HG03060 (cell line): Measurements from ENCODE around the gene YY1.
"Not testable (repeated sequence)": the region's sequence is repeated elsewhere in the genome, so short reads cannot be mapped to it uniquely, and the experiment has no call there.

Experiments
- ATAC-seq: cut with Tn5 transposase; IDR thresholded peaks from one replicate; pipeline ENCODE4 v1.9.1; 2021; ENCODE audit warnings: low read depth, moderate number of reproducible peaks; ENCODE audit not compliant: unreplicated experiment

YY1 gene

GRCh38 chr14:100213587-100213955 lies 25.4 kb upstream of the YY1 start:
- ATAC-seq = no peak

- ATAC-seq = peak; percentile 64
These were observed 24.8 kb upstream of the YY1 start for GRCh38 chr14:100213956-100214769.

- ATAC-seq = no peak
These were observed 24.2 kb upstream of the YY1 start for GRCh38 chr14:100214770-100215083.

GRCh38 chr14:100215330-100215885 lies 23.5 kb upstream of the YY1 start:
- ATAC-seq = no peak

GRCh38 chr14:100219126-100219785 lies 19.7 kb upstream of the YY1 start:
- ATAC-seq = no peak

DNA sequence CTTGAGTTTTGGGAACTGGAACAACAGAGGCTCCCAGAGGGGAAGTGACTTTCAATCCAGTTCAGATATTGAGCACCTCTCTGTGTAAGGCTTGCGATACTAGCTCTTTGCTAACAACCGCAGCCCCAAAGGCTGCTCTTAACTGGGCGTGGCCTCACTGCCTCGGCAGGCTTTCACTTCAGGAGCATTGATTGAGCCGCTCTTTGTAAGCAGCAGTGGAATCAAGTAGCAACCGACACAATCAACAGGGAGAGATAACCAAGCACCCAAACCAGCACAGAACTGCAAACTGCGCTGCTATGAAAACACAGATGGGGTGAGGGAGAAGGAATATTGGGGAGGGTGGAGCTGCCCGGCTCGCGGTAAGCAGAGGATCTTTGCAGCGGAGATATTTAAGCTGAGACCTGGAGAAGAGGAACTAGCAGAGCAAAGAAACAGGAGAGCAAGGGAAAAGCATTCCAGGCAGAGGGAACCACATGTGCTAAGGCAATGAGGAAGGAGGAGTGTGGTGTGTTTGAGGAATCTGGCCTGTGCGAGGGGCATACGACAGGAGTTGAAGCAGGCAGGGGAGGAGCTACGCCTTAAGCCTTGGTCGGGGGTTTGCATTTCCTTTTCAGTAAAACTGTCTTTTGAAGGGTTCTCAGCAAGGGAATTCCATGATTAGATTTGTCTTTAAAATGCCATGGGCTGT lies 17.3 kb upstream of the YY1 start:
- peak; percentile 76 for ATAC-seq

GRCh38 chr14:100222224-100223093 lies 16.5 kb upstream of the YY1 start:
- no peak for ATAC-seq

- no peak for ATAC-seq
These were observed 15.4 kb upstream of the YY1 start for GRCh38 chr14:100223332-100224201.

DNA sequence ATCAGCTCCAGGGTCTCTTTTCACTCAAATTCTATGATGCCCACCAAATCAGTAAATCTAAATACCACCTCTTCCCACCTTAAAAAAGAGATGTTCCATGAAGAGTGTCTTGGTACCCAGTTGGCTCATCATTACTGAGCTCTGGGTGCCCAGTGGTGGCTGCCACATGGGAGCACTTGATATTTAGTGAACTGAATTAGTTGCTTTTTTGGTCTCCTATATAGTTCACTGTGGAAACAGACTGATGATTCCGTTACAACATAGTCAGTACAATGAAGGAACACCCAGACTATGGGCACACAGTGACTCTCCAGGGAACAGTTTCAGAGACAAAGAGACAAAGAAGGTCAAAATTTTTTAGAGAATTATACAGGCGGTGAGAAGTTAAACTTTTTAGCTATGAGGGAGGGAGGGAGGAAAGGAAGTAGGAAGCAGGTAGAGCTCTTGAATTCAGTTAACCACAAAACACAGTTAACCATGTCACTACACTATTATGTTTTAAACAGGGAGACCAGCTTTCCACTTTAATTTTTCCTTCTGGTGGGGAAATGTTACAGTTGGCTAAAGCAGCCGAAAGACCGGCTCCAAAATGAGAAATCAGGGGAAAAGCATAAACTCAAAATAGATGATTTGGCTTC lies 14.6 kb upstream of the YY1 start:
- no peak for ATAC-seq

GRCh38 chr14:100225169-100225568 lies 13.8 kb upstream of the YY1 start:
- ATAC-seq = no peak

DNA sequence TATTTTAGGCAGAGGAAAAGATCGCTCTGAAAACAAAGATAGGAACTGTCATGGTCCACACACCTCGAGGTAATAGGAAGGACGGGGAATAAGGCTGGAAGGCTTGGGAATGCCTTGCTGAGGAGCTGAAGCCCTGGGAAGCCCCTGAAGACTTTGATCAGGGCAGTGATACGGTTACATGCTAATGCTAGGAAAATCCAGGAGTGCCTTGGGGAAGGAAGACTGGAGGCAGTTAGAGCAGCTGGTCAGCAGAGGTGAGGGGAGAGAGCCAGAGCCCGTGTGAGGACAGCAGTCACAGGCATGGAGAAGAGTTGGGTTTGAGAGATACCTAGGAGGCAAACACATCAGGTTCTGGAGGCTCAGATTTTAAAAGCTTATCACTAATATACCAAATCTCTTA lies 8.6 kb upstream of the YY1 start:
- no peak for ATAC-seq

DNA sequence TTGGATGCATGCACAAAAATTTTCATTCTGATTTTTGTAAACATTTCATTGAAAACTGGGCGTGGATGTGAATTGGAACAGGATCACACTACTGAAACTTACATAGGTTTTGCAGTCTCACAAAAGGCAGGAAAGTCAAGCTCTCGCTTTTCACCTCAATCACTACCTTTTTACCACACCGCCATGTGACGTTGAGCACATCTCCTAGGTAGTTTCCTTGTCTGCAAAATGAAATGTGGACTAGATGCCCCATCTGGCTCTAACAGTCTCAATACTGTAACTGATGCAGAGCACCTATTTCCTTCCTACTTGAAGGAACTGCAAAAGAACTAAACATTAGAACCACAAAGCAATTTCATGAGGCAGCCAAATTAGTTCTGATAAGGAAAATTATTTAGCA lies 4.4 kb upstream of the YY1 start:
- ATAC-seq = no peak

DNA sequence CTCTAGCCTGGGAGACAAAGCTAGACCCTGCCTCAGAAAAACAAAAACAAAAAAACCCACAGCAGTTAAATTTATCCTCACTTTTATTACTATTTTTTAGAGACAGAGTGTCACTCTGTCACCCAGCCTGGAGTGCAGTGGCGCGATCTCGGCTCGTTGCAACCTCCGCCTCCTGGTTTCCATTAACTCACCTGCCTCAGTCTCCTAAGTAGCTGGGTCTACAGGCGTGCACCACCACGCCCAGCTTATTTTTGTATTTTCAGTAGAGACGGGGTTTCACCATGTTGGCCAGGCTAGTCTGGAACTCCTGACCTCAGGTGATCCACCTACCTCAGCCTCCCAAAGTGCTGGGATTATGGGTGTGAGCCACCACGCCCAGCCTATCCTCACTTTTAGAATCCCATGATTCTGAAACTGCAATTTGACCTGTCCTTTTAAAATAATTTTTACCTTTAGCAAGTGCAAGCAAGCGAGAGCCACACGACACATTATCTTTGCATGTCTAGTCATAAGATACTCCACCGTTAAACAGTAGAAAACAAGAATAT lies 2.6 kb upstream of the YY1 start:
- ATAC-seq = not testable (repeated sequence)

GRCh38 chr14:100236881-100237280 lies 2.1 kb upstream of the YY1 start:
- ATAC-seq = no peak

DNA sequence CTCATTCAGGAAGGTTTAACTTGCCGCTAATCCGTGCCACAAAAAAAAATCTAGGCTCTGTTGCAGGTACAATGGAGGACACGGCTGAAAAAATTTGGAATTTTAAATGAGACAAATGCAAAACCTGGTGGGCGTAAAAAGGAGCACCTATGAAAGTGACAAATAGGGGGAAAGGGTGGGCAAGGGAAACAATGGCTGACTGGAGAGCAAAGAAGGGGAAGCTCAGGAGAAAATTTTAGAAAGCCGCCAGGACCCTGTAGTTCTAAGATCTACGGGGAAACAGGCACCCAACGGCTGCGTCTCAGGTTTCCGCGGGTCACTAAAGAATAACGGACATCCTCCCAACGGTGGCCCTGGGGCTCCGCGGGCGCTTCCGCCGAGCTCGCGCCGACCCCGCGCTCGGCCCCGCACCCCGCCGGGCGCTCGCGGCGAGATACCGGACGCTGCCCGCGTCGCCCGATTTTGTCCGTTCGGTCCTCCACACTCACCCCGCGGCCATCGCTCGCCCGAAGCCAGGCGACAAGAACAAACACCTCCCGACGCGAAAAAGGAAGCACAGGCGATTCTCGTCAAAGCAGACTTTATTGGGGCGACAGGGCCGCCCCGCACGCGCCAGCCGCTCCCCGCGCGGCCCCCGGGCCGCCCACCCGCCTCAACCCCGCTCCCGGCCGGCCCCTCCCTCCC lies 1.1 kb upstream of the YY1 start:
- no peak for ATAC-seq

- no peak for ATAC-seq
These were observed 381 bp downstream of the YY1 start for GRCh38 chr14:100239211-100239839.

DNA sequence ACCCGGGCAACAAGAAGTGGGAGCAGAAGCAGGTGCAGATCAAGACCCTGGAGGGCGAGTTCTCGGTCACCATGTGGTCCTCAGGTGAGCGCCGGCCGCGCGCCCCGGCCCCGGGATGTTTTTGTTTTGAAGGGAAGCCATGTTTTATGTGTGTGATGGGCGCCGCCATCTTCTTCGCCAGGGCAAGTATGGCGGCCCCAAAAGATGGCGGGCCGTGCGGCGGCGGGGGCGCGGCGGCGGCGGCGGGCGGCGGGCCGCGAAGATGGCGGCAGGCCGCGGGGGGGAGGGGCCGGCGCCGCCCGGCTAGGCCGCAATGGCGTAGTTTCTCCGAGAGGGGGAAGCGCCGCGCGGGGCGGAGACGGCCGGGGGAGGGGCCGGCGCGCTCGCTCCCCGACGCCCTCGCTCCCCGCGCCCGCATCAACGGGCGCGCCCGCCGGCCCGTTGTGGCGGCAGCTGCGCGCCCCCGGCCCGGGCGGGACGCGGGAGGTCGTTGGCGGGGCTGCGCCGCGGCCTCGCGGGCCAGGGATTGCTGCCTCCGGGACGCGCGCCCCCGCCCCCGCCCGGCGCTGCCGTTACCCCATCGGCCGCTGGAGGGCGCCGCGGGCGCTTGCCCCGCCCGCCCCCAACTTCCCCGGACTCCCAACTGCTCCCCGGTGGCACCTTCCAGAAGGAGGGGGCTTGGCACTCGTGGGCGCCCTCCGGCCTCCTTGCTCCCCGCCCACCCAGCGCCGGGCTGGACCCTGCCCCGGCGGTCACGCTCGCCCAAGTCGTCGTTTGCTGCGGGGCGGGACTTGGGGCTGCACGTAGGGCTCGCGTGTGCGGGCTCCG lies 1.1 kb downstream of the YY1 start:
- ATAC-seq = peak; percentile 20
